A673 (cell line): Measurements from ENCODE around the gene HBA1.

ENCODE experiments used
- CTCF ChIP-seq: fragments of 300-800, 200-600 bp; sonication (generic); conservative IDR thresholded peaks from 2 replicates; pipeline ENCODE4 v1.5.1; 2017; ENCODE audit warnings: low read depth, mild to moderate bottlenecking, antibody characterized with exemption, low read length, moderate library complexity, mixed read lengths
- EZH2 ChIP-seq: fragments of 200-600 bp; sonication (generic); IDR thresholded peaks from 2 replicates; pipeline ENCODE4 v1.6.1; 2017; ENCODE audit warnings: borderline replicate concordance, low read depth, mild to moderate bottlenecking, mixed read lengths, antibody characterized with exemption, low read length; ENCODE audit not compliant: poor library complexity, severe bottlenecking

- no peak for TF ChIP-seq CTCF
- no peak for TF ChIP-seq EZH2
Measured at GRCh38 chr16:212999-213398, 36.5 kb downstream of the HBA1 start.
